HCT116 (cell line): ENCODE measurements around the gene SCYL2. TPM values are rescaled to one million over a fixed set of nuclear protein-coding genes. Genes with fewer than 3 reads are reported as not detected.

Experiments
- ATAC-seq: fragments of 200-7000 bp; cut with Tn5 transposase; 2 replicates; pipeline ENCODE4 v1.9.1; 2020; ENCODE audit warnings: mild to moderate bottlenecking, moderate library complexity
- BruUV-seq: library from RNA; stranded (reverse); fragments of 400-500 nt; replicated peaks from 2 replicates; lab custom pipeline; 2021; lab: Mats Ljungman, UMichigan
- CTCF ChIA-PET: fragments of 300-600 bp; sonication (Branson Sonifier 250); formaldehyde crosslinking; loops from one replicate; lab custom pipeline; 2021; ENCODE audit warnings: antibody characterized with exemption; lab: Charles Lee
- POLR2A ChIA-PET: fragments of 300-600, 350-600 bp; sonication (Branson Sonifier 250); formaldehyde crosslinking; loops from one replicate; lab custom pipeline; 2021; ENCODE audit warnings: antibody characterized with exemption; lab: Charles Lee
- RAD21 ChIA-PET, 2 experiments: fragments of 300-600 bp; sonication (Branson Sonifier 250); formaldehyde crosslinking; loops; one replicate each; lab custom pipeline; 2023; ENCODE audit warnings: low total read pairs in 2 of 2; ENCODE audit not compliant: uncharacterized antibody in 2 of 2, unreplicated experiment in 2 of 2, low non-redundant PET in 1 of 2; lab: Charles Lee
- DNase-seq: peaks from one replicate; pipeline ENCODE4 v3.0.0-alpha.2; 2010; ENCODE audit warnings: low read depth, low spot score
- H2AFZ ChIP-seq: fragments of 200-600 bp; shearing (Covaris generic), sonication (generic); 2 replicates; pipeline ENCODE4 v1.6.1; 2017; ENCODE audit warnings: low read depth, mixed run types, mixed read lengths, antibody characterized with exemption, low read length; ENCODE audit not compliant: poor library complexity, severe bottlenecking
- H3K27ac ChIP-seq: 2 replicates; pipeline ENCODE4 v1.5.1; 2012; ENCODE audit warnings: low read depth, low read length
- H3K27me3 ChIP-seq: fragments of 200-600 bp; sonication (generic); 2 replicates; pipeline ENCODE4 v1.6.1; 2016; ENCODE audit warnings: mixed run types, low read length, mixed read lengths; ENCODE audit not compliant: insufficient read depth
- H3K36me3 ChIP-seq, 2 experiments: fragments of 200-500 bp in 1 of 2; fragments of 200-600 bp in 1 of 2; sonication (Bioruptor generic) in 1 of 2; sonication (generic) in 1 of 2; 2 replicates each; pipeline versions ENCODE4 v1.5.1 to v1.6.1; 2014 to 2016; ENCODE audit warnings: low read length in 2 of 2, inconsistent platforms in 1 of 2, mixed read lengths in 1 of 2, mixed run types in 1 of 2; ENCODE audit not compliant: insufficient read depth in 2 of 2, control insufficient read depth in 1 of 2
- H3K4me1 ChIP-seq, 2 experiments: fragments of 200-600 bp in 1 of 2; sonication (generic) in 1 of 2; 2 replicates each; pipeline versions ENCODE4 v1.5.1 to v1.6.1; 2012 to 2017; ENCODE audit warnings: low read length in 2 of 2, inconsistent platforms in 1 of 2, mild to moderate bottlenecking in 1 of 2, mixed read lengths in 1 of 2, mixed run types in 1 of 2, moderate library complexity in 1 of 2; ENCODE audit not compliant: insufficient read depth in 2 of 2, control insufficient read depth in 1 of 2
- H3K4me2 ChIP-seq: fragments of 200-600 bp; sonication (generic); 2 replicates; pipeline ENCODE4 v1.6.1; 2017; ENCODE audit warnings: mixed run types, low read length, mixed read lengths
- H3K4me3 ChIP-seq, 2 experiments: fragments of 200-600 bp in 1 of 2; sonication (generic) in 1 of 2; replicated peaks in 1 of 2; 2 replicates each; pipeline ENCODE4 v1.5.1; 2011 to 2016; ENCODE audit warnings: low read length in 2 of 2, control low read depth in 1 of 2, low read depth in 1 of 2, mild to moderate bottlenecking in 1 of 2, mixed read lengths in 1 of 2, mixed run types in 1 of 2
- H3K79me2 ChIP-seq: fragments of 200-600 bp; sonication (generic); 2 replicates; pipeline ENCODE4 v1.6.1; 2017; ENCODE audit warnings: mild to moderate bottlenecking, mixed run types, low read length, moderate library complexity, mixed read lengths; ENCODE audit not compliant: insufficient read depth
- H3K9ac ChIP-seq: fragments of 200-600 bp; sonication (generic); 2 replicates; pipeline ENCODE4 v1.6.1; 2016; ENCODE audit warnings: low read length, mixed read lengths
- H3K9me2 ChIP-seq: fragments of 200-600 bp; sonication (generic), shearing (Covaris generic); 2 replicates; pipeline ENCODE4 v1.6.1; 2017; ENCODE audit warnings: mixed run types, mild to moderate bottlenecking, moderate library complexity; ENCODE audit not compliant: insufficient read depth
- H3K9me3 ChIP-seq, 2 experiments: fragments of 200-500 bp in 1 of 2; fragments of 200-600 bp in 1 of 2; sonication (Bioruptor generic) in 1 of 2; sonication (generic) in 1 of 2; 2 replicates each; pipeline ENCODE4 v1.6.1; 2014 to 2017; ENCODE audit warnings: low read length in 2 of 2, mixed read lengths in 2 of 2, inconsistent platforms in 1 of 2, low read depth in 1 of 2, mild to moderate bottlenecking in 1 of 2, mixed run types in 1 of 2, moderate library complexity in 1 of 2; ENCODE audit not compliant: control insufficient read depth in 1 of 2, insufficient read depth in 1 of 2
- H4K20me1 ChIP-seq: fragments of 200-600 bp; sonication (generic), shearing (Covaris generic); 2 replicates; pipeline ENCODE4 v1.6.1; 2017; ENCODE audit warnings: mixed run types, mild to moderate bottlenecking, moderate library complexity; ENCODE audit not compliant: insufficient read depth
- CBX3 ChIP-seq: IDR thresholded peaks from 2 replicates; pipeline ENCODE4 v1.6.1; 2012; ENCODE audit warnings: low read depth
- CEBPB ChIP-seq: IDR thresholded peaks from 2 replicates; pipeline ENCODE4 v1.6.1; 2012; ENCODE audit warnings: low read depth
- EGR1 ChIP-seq: IDR thresholded peaks from 2 replicates; pipeline ENCODE4 v1.6.1; 2012; ENCODE audit warnings: low read depth
- ELF1 ChIP-seq: IDR thresholded peaks from 2 replicates; pipeline ENCODE4 v1.6.1; 2012; ENCODE audit warnings: low read depth, borderline replicate concordance
- JUND ChIP-seq: IDR thresholded peaks from 2 replicates; pipeline ENCODE4 v1.6.1; 2012
- POLR2A ChIP-seq: IDR thresholded peaks from 2 replicates; pipeline ENCODE4 v1.7.0; 2011; ENCODE audit warnings: borderline replicate concordance; ENCODE audit not compliant: insufficient read depth, insufficient read length; ENCODE audit errors: extremely low read depth
- POLR2AphosphoS5 ChIP-seq: IDR thresholded peaks from 2 replicates; pipeline ENCODE4 v1.6.1; 2011; ENCODE audit warnings: mild to moderate bottlenecking, low read depth, low read length, moderate library complexity
- SIN3A ChIP-seq: IDR thresholded peaks from 2 replicates; pipeline ENCODE4 v1.6.1; 2012; ENCODE audit warnings: low read depth
- TCF7L2 ChIP-seq: IDR thresholded peaks from 2 replicates; pipeline ENCODE4 v1.7.0; 2011; ENCODE audit warnings: borderline replicate concordance, inconsistent platforms; ENCODE audit not compliant: insufficient read depth, insufficient read length; ENCODE audit errors: extremely low read depth
- ZFX ChIP-seq: fragments of 450-650 bp; IDR thresholded peaks from 2 replicates; pipeline ENCODE4 v1.6.1; 2017
- intact Hi-C: fragments of 100-400 bp; cut with micrococcal nuclease; formaldehyde crosslinking; loops from 2 replicates; pipeline ENCODE4 v1.10.0; 2022
- total RNA-seq: library from RNA; stranded (reverse); gene quantifications from one replicate; pipeline ENCODE4 v1.2.1, GENCODE V29; 2021; ENCODE audit not compliant: unreplicated experiment
- TF ChIP-seq, protein P1 (sequence below), 3 experiments: fragments of 200-600 bp in 1 of 3; sonication (generic) in 1 of 3; IDR thresholded peaks in 2 of 3; conservative IDR thresholded peaks in 1 of 3; 2 replicates each; pipeline ENCODE4 v1.5.1; 2012 to 2017; ENCODE audit warnings: low read depth in 2 of 3, low read length in 2 of 3, antibody characterized with exemption in 1 of 3, borderline replicate concordance in 1 of 3, control low read depth in 1 of 3, mild to moderate bottlenecking in 1 of 3, mixed read lengths in 1 of 3, mixed run types in 1 of 3, moderate library complexity in 1 of 3; ENCODE audit not compliant: insufficient read depth in 1 of 3
- TF ChIP-seq, protein P2 (sequence below): IDR thresholded peaks from 2 replicates; pipeline ENCODE4 v1.6.1; 2011; ENCODE audit warnings: mild to moderate bottlenecking, low read length, moderate library complexity; ENCODE audit not compliant: insufficient replicate concordance; ENCODE audit errors: extremely low read depth
- TF ChIP-seq, protein P3 (sequence below): IDR thresholded peaks from 2 replicates; pipeline ENCODE4 v1.6.1; 2012; ENCODE audit warnings: low read depth

Gene SCYL2
- total RNA-seq, 1 experiment from 2014 or later: 31.7 TPM

DNA sequence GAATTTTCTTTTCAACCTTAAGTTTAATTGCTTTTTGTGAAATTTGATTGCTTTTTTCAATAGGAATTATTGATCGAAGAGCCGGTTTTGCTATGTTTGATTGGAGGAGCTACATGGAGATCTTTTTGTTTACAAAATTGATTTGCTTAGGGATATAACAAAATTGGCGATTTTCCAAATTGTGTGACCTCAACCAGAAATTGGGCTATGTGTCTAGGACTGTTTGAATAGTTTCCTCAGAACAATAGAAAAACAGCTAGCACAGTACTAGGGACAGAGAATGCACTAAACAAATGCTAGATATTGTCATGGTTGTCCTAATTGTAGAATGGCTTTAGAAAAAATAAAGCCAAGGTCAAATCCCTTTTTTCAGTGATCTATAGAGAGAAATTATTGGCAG lies 92.3 kb downstream of the SCYL2 start:
- Histone ChIP-seq H3K79me2 (no peaks in the 10 kb centered on the region), H3K9me3 (no peaks in the 10 kb centered on the region), H3K4me2 (no peak overlapping the region), H3K27ac (no peak overlapping the region), H2AFZ (no peak overlapping the region), H3K27me3 (peaks cover 4% of the 10 kb centered on the region; the same call in 1 of the 2 replicates), H3K4me1 (no peaks in the 10 kb centered on the region), H3K9me2 (no peaks in the 10 kb centered on the region), H3K36me3 (no peaks in the 10 kb centered on the region), H3K4me3 (no peak overlapping the region), H3K9ac (no peak overlapping the region), H4K20me1 (no peaks in the 10 kb centered on the region)
- POLR2A ChIA-PET: no interaction called here
- CTCF ChIA-PET: interaction anchor here (1.2 kb wide), 1 partner anchor 46 kb away, joined by 3 read pairs; no protein-coding TSS in a partner anchor
- no TSS peak for BruUV-seq
- DNase-seq (no peak), ATAC-seq (no peak)
- RAD21 ChIA-PET: no interaction called here
- intact Hi-C loops: no loop called here
- TF ChIP-seq TCF7L2 (no peak), CEBPB (no peak), SIN3A (no peak), ELF1 (no peak), CBX3 (no peak), POLR2AphosphoS5 (no peak), ZFX (no peak), POLR2A (no peak), EGR1 (no peak), JUND (no peak)
- TF ChIP-seq, protein P1, sequence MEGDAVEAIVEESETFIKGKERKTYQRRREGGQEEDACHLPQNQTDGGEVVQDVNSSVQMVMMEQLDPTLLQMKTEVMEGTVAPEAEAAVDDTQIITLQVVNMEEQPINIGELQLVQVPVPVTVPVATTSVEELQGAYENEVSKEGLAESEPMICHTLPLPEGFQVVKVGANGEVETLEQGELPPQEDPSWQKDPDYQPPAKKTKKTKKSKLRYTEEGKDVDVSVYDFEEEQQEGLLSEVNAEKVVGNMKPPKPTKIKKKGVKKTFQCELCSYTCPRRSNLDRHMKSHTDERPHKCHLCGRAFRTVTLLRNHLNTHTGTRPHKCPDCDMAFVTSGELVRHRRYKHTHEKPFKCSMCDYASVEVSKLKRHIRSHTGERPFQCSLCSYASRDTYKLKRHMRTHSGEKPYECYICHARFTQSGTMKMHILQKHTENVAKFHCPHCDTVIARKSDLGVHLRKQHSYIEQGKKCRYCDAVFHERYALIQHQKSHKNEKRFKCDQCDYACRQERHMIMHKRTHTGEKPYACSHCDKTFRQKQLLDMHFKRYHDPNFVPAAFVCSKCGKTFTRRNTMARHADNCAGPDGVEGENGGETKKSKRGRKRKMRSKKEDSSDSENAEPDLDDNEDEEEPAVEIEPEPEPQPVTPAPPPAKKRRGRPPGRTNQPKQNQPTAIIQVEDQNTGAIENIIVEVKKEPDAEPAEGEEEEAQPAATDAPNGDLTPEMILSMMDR (IDR thresholded peaks at IDR 0.05 in 2 of 3, conservative IDR thresholded peaks at IDR 0.05 in 1 of 3; ENCODE audit: borderline replicate concordance in 1 of 3, insufficient read depth in 1 of 3, low read depth in 2 of 3, low read length in 2 of 3): no peak
- TF ChIP-seq, protein P2, sequence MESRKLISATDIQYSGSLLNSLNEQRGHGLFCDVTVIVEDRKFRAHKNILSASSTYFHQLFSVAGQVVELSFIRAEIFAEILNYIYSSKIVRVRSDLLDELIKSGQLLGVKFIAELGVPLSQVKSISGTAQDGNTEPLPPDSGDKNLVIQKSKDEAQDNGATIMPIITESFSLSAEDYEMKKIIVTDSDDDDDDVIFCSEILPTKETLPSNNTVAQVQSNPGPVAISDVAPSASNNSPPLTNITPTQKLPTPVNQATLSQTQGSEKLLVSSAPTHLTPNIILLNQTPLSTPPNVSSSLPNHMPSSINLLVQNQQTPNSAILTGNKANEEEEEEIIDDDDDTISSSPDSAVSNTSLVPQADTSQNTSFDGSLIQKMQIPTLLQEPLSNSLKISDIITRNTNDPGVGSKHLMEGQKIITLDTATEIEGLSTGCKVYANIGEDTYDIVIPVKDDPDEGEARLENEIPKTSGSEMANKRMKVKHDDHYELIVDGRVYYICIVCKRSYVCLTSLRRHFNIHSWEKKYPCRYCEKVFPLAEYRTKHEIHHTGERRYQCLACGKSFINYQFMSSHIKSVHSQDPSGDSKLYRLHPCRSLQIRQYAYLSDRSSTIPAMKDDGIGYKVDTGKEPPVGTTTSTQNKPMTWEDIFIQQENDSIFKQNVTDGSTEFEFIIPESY: no peak
- TF ChIP-seq, protein P3, sequence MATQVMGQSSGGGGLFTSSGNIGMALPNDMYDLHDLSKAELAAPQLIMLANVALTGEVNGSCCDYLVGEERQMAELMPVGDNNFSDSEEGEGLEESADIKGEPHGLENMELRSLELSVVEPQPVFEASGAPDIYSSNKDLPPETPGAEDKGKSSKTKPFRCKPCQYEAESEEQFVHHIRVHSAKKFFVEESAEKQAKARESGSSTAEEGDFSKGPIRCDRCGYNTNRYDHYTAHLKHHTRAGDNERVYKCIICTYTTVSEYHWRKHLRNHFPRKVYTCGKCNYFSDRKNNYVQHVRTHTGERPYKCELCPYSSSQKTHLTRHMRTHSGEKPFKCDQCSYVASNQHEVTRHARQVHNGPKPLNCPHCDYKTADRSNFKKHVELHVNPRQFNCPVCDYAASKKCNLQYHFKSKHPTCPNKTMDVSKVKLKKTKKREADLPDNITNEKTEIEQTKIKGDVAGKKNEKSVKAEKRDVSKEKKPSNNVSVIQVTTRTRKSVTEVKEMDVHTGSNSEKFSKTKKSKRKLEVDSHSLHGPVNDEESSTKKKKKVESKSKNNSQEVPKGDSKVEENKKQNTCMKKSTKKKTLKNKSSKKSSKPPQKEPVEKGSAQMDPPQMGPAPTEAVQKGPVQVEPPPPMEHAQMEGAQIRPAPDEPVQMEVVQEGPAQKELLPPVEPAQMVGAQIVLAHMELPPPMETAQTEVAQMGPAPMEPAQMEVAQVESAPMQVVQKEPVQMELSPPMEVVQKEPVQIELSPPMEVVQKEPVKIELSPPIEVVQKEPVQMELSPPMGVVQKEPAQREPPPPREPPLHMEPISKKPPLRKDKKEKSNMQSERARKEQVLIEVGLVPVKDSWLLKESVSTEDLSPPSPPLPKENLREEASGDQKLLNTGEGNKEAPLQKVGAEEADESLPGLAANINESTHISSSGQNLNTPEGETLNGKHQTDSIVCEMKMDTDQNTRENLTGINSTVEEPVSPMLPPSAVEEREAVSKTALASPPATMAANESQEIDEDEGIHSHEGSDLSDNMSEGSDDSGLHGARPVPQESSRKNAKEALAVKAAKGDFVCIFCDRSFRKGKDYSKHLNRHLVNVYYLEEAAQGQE: no peak
